HS-5 (cell line): ENCODE results near the gene KRTAP12-2.

Experiments used
- DNase-seq: peaks from one replicate; pipeline ENCODE4 v3.0.0-alpha.2; 2012; ENCODE audit warnings: low read depth

KRTAP12-2 gene, protein sequence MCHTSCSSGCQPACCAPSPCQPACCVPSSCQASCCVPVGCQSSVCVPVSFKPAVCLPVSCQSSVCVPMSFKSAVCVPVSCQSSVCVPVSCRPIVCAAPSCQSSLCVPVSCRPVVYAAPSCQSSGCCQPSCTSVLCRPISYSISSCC

GRCh38 chr21:44666401-44667320 lies at the start of gene KRTAP12-2:
Gene KRTAP12-2 (minus strand): TSS chr21:44666927. CDS start chr21:44666886, 41 bp downstream.
- DNase-seq = no peak

- DNase-seq = no peak
These were observed 48.2 kb upstream of the KRTAP12-2 start for GRCh38 chr21:44714905-44715304.

- DNase-seq = no peak
These were observed 47.1 kb upstream of the KRTAP12-2 start for GRCh38 chr21:44713846-44714245.

DNA sequence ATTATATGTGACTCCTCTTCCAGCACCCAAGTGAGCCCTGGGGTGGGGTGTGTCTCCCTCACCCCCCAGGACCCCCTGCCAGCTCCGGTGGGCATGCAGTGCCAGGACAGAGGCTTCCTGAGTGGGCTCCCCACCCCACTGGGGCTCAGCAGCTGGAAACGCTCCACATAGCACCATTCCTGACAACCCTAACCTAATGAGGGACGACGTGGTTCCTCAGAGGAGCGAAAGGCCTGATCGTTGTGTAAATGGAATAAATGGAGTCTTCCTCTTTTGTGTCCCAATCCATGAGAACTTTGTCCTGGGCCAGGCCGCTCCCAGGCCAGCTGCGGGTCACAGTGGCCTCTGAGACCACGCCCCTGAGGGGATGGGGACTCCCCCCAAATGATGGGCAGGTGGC lies 46.4 kb upstream of the KRTAP12-2 start:
- DNase-seq = no peak

DNA sequence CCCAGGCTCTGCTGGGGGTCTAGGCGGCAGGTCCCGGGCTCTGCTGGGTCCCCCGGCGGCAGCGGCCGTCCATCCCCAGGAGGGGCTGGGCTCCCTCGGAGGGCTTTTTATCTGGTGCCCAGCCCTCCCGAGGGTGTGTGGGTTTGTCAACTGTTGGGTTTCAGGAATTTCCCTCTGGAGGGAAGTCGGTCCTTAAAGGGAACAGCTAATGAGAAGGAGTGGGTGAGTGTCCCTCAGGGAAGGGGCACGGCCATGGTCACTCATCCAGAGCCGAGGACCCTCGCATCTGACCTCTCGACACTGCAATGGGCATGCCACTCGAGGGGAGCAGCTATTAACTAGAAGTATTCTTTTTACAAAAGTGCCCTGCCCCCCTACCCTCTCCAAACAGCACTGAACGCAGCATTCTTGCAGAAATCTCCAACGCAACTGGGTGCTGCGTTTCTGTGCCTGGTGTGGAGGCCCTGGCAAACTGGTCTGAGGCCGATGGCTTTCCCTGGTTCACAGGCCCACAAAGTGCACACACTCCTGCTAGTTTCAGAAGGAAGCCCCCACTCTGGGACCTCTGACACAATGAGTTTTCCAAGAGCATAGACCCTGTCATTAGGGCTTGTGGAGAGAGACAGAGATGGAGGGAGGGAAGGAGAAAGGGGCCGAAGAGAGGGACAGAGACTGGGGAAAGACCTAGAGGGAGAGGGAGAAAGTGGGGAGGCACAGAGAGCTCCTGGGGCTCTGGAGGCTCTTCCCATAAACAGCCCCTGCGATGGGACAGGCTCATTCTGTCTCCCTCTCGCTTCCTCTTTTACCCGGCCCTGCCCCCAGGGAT lies 45.7 kb upstream of the KRTAP12-2 start:
- DNase-seq = no peak

DNA sequence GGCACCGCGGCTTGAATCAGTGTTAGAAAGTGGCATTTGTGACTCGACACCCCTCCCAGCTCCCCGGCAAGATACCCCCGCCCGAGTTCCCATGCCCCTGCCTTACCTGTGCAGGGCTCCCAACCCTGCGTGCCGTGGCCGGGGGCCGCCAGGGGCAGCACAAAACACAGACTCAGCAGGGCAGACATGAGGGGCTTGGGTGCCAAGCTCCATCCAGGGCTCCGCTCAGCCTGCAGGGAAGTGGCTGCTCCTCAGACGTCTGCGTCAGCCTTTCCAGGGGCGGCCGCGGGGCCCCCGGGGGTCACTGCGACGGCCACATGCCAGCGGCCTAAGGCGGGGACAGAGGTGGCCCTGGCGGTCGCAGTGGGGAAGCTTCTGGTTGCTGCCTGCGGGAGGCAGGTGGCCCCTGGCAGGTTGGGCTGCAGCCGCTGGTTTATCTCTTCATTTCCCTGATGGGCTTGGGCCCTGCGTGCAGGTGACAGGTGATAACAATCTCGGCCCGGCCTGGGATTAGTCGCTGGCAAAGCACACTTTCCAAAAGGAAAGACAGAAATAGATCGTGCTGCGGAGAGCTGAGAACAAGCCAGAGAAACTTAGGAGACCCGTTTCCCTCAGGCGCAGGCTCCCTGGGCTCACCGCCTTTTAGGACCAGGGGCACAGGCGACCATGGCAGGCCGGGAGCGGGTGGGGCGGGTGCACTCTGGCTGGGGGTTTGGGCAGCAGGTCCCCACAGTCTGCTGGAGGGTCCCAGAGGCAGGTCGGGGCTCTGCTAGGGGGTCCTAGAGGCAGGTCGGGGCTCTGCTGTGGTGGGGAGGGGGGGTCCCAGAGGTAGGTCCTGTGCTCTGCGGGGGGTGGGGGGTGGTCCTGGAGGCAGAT lies 44.8 kb upstream of the KRTAP12-2 start, which contains the start of gene TSPEAR:
Gene TSPEAR (minus strand): TSS at position 246 of the 876 bp plus-strand sequence. CDS start 58 bp downstream, at position 188.
- no peak for DNase-seq

- DNase-seq = no peak
These were observed 44.1 kb upstream of the KRTAP12-2 start for GRCh38 chr21:44710756-44711326.

GRCh38 chr21:44710294-44710665 lies 43.6 kb upstream of the KRTAP12-2 start:
- no peak for DNase-seq

- no peak for DNase-seq
These were observed 42.9 kb upstream of the KRTAP12-2 start for GRCh38 chr21:44709426-44710293.

DNA sequence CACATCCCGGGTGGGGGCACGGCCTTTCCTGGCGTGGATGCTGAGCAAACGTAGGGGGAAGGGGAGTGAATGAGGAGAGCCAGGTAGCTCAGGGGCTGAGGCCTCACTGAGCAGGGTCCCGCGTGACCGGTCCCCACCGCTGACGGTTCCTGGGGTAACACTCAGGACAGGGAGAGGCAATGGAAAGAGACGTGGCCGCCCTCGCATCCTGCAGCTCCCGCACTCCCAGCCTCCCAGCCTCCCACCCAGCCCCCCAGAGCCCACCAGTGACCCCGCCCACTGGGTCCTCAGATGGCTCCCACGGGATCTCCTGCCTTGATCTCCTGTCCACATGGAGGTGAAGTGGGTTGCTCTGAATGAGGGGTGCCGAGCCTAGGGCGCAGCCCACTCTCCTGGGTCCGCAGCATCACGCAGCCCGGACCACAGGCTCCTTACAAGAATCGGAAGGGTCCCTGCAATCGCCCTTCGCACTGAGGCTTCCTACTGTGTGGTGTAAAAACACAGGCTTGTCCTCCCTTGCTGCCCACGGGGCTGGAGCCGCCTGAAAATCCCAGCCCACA lies 42.2 kb upstream of the KRTAP12-2 start:
- DNase-seq = no peak

GRCh38 chr21:44708213-44708865 lies 41.6 kb upstream of the KRTAP12-2 start:
- no peak for DNase-seq

DNA sequence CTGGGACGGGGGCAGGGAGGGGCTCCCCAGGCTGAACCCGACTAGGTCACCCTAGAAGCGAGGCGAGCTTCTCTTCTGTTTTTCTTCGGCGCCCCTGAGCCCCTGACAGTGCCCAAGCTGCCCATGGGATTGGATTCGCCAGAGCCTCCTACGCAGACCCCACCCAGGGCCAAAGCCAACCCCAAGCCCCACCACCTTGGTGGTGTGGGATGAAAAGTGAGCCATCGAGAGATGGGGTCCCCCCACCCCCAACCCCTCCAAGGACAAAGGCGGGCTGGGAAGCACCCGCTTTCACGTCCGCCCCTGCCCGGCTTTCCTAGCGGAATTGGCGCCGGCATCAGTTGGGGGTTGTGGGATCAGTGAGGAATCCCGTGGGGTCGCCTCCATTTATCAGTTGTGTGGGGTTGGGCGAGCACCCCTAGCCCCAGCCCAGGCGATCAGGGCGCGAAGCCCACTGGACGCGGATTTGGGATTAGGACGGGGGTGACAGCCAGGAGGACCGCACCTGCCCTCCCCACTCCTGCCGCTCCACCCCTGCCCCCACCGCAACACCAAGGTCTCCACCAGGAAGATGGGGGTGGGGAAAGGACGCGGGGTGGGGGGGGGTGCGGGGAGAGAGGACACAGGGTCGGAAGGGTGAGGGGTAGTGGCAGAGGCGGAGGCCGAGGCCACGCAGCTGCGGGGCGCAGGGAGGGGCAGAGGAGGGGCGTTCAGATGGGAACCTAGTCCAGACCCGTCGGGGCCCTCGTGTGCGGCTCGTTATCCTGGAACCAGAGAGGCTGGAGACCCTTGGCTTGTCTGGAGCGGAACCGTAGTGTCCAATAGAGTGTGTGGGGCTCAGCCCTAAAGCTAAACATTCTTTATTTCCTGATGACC lies 40.2 kb upstream of the KRTAP12-2 start:
- DNase-seq = no peak

GRCh38 chr21:44706026-44706705 lies 39.4 kb upstream of the KRTAP12-2 start:
- DNase-seq = no peak

DNA sequence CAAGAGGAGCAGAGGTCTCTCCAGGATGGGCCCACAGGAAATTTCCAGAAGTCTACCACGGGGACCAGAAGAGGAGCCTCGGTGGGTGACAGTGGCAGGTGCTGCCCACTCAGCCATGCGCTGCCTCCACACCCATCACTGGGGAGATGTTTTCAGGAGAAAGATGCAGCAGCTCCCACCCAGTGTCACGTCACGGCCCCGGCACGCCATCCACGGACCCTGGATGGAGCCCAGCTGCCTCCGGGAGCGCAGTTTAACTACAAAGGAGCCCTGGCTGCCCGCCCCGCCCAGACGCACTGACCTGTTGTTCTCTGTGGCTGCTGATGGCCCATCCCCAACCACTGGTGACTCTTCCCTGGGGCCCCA lies 37.9 kb upstream of the KRTAP12-2 start:
- no peak for DNase-seq

DNA sequence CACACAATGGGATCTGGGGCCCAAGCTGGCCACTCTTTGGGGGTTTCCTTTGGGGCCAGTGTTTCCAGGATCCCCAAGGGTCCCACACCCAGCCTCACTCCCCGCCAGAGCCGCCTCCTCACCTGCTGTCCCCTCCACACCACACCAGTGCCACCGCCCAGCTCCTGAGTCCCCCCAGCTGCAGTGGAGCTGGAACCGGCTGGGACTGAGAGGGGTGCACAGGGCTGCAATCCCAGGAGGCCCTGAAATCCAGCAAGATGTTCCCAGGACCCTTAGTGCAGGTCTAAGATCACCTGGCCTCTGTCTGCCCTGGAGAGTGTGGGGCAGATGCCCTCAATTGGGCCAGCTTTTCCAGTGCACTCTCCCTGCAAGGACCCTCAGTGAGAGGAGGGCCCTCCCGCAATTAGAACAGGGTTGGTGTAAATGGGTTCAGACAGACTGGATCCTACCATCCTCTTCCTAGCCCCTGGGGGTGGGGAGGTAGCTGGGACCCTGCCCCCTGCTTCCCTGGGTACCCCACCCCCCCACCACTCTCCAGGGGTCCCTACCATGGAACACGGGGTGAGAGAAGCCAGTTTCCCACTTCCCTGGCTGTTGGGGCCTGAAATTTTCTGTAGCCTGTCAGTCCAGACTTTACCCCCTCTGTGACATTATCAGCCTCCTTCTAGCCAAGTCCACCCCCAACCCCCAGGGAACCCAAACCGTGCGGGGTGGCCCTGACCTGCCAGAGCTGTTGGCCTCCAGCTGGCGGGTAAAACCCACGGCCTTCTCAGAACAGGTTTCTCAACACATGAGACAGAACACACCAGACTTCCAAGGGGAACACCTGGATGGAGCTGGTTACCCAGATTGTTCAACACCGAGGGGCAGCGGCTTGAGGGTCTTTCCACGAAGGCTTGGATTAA lies 37.3 kb upstream of the KRTAP12-2 start:
- DNase-seq = no peak

- DNase-seq = no peak
These were observed 36.4 kb upstream of the KRTAP12-2 start for GRCh38 chr21:44702973-44703730.
